Measurements from ENCODE around the gene SLC35F6. TPM values are rescaled to one million over a fixed set of nuclear protein-coding genes. Genes with fewer than 3 reads are reported as not detected.

SLC35F6 gene
- total and polyA plus RNA-seq, 9 of the 15 experiments (the other 6 are each of a cell fraction or from before 2014, with no cell fraction given), result 11.9 to 47.3 (median 22.5) TPM

DNA sequence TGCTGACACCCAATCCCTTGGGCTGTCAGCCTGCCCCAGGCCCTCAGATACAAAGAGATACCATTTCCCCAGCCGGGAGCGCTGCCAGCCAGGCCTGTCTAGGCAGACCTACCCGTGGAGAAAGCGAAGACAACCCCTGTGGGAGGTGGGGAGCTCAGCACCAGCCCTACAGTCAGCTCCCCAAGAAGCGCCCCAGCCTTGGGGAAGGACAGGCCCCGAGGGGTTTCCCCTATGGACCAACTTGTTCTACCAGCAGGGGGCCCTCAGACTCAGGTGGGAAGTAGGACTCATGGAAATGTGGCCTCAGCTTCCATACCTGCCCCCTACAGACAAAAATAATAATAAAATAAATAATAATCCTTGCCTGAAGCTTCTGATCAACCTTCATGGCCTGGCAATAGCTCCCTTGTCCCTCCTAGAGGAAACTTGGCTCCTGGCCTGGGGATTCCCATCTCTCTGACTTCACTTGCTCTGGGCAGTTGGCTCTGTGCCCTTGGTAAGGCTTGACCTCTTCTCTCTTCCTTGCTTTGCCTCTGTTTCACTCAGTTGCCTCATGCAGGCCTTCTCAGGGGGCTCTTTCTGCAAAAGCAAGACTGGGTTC is 7.0 kb downstream of the SLC35F6 start (continued):
- TF ChIP-seq RBFOX2 (IDR thresholded peaks at IDR 0.05; ENCODE audit: low read depth, low read length) (peak; percentile 54), ZNF165 (CRISPR knock-in tag; IDR thresholded peaks at IDR 0.05; ENCODE audit: borderline replicate concordance) (no peak), GTF2F1 (IDR thresholded peaks at IDR 0.05; ENCODE audit: low read depth, low read length) (no peak), ZNF175 (CRISPR knock-in tag; IDR thresholded peaks at IDR 0.05; ENCODE audit: low read depth) (peak; percentile 44; the same call in 1 of the 2 replicates), BHLHE40 (IDR thresholded peaks at IDR 0.05; ENCODE audit: low read length) (no peak), SMAD4 (CRISPR knock-in tag; conservative IDR thresholded peaks at IDR 0.05) (peak; percentile 25), ZNF174 (CRISPR knock-in tag; IDR thresholded peaks at IDR 0.05) (no peak), ARID1B (IDR thresholded peaks at IDR 0.05) (0 out of 2 replicates have a peak, but pooled peaks have one; percentile 22), MEF2A (IDR thresholded peaks at IDR 0.05; ENCODE audit: control insufficient read depth, low read depth, low read length) (no peak), MXI1 (IDR thresholded peaks at IDR 0.05; ENCODE audit: low read depth, low read length) (no peak), HDGF (IDR thresholded peaks at IDR 0.05) (no peak), ZNF23 (CRISPR knock-in tag; IDR thresholded peaks at IDR 0.05) (no peak), TAL1 (IDR thresholded peaks at IDR 0.05) (no peak), PKNOX1 (IDR thresholded peaks at IDR 0.05) (no peak), TEAD4 (IDR thresholded peaks at IDR 0.05; ENCODE audit: low read length) (no peak), TEAD4 (CRISPR knock-in tag; IDR thresholded peaks at IDR 0.05; ENCODE audit: borderline replicate concordance) (no peak), RAD21 (CRISPR knock-in tag; conservative IDR thresholded peaks at IDR 0.05 in 1 of 2, IDR thresholded peaks at IDR 0.05 in 1 of 2) (peak; percentile 17 to 26; a peak in 2 of 4 replicates), ZNF280B (CRISPR knock-in tag; IDR thresholded peaks at IDR 0.05) (no peak), TSC22D4 (tag; IDR thresholded peaks at IDR 0.05) (no peak), ZBTB7A (IDR thresholded peaks at IDR 0.05; ENCODE audit: borderline replicate concordance, control insufficient read depth, low read depth, low read length) (0 out of 2 replicates have a peak, but pooled peaks have one; percentile 51), SMARCA5 (IDR thresholded peaks at IDR 0.05) (no peak), ZFP1 (CRISPR knock-in tag; IDR thresholded peaks at IDR 0.05) (no peak), ZNF140 (CRISPR knock-in tag; IDR thresholded peaks at IDR 0.05) (no peak)
- TF ChIP-seq, protein P1, sequence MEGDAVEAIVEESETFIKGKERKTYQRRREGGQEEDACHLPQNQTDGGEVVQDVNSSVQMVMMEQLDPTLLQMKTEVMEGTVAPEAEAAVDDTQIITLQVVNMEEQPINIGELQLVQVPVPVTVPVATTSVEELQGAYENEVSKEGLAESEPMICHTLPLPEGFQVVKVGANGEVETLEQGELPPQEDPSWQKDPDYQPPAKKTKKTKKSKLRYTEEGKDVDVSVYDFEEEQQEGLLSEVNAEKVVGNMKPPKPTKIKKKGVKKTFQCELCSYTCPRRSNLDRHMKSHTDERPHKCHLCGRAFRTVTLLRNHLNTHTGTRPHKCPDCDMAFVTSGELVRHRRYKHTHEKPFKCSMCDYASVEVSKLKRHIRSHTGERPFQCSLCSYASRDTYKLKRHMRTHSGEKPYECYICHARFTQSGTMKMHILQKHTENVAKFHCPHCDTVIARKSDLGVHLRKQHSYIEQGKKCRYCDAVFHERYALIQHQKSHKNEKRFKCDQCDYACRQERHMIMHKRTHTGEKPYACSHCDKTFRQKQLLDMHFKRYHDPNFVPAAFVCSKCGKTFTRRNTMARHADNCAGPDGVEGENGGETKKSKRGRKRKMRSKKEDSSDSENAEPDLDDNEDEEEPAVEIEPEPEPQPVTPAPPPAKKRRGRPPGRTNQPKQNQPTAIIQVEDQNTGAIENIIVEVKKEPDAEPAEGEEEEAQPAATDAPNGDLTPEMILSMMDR (IDR thresholded peaks at IDR 0.05 in 2 of 3, conservative IDR thresholded peaks at IDR 0.05 in 1 of 3; ENCODE audit: insufficient read depth in 2 of 3, low read depth in 1 of 3, low read length in 3 of 3), result peak; percentile 75 to 96 (median 82)
- TF ChIP-seq, protein P2, sequence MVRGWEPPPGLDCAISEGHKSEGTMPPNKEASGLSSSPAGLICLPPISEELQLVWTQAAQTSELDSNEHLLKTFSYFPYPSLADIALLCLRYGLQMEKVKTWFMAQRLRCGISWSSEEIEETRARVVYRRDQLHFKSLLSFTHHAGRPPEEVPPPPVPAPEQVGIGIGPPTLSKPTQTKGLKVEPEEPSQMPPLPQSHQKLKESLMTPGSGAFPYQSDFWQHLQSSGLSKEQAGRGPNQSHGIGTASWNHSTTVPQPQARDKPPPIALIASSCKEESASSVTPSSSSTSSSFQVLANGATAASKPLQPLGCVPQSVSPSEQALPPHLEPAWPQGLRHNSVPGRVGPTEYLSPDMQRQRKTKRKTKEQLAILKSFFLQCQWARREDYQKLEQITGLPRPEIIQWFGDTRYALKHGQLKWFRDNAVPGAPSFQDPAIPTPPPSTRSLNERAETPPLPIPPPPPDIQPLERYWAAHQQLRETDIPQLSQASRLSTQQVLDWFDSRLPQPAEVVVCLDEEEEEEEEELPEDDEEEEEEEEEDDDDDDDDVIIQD (CRISPR knock-in tag; IDR thresholded peaks at IDR 0.05), result no peak

Measured in K562 (cell line).